EL (cell line): ENCODE results near the gene CASP8.
"Not testable (repeated sequence)": the region's sequence is repeated elsewhere in the genome, so short reads cannot be mapped to it uniquely, and the experiment has no call there.

Source experiments
- DNase-seq: peaks from one replicate; pipeline ENCODE4 v3.0.0-alpha.2; 2016

CASP8 gene

GRCh38 chr2:201271917-201272316 lies 11.6 kb downstream of the CASP8 start:
- DNase-seq = no peak

GRCh38 chr2:201273330-201273983 lies 13.1 kb downstream of the CASP8 start:
- DNase-seq = no peak

GRCh38 chr2:201275069-201275468 lies 14.7 kb downstream of the CASP8 start:
- no peak for DNase-seq

GRCh38 chr2:201275990-201276389 lies 15.7 kb downstream of the CASP8 start:
- DNase-seq = no peak

GRCh38 chr2:201276511-201276910 lies 16.2 kb downstream of the CASP8 start:
- DNase-seq = no peak

GRCh38 chr2:201279079-201279478 lies 18.7 kb downstream of the CASP8 start:
- DNase-seq = no peak

- DNase-seq = no peak
These were observed 20.1 kb downstream of the CASP8 start for GRCh38 chr2:201280191-201281040.

- DNase-seq = no peak
These were observed 25.2 kb downstream of the CASP8 start for GRCh38 chr2:201285499-201285898.

- not testable (repeated sequence) for DNase-seq
These were observed 30.3 kb downstream of the CASP8 start for GRCh38 chr2:201290457-201291148.

GRCh38 chr2:201298462-201299052 lies 38.2 kb downstream of the CASP8 start:
- DNase-seq = peak; percentile 30

GRCh38 chr2:201299929-201300328 lies 39.6 kb downstream of the CASP8 start:
- DNase-seq = not testable (repeated sequence)

- DNase-seq = no peak
These were observed 47.5 kb downstream of the CASP8 start for GRCh38 chr2:201307876-201308275.

- no peak for DNase-seq
These were observed 48.6 kb downstream of the CASP8 start for GRCh38 chr2:201308914-201309313.

- no peak for DNase-seq
These were observed 53.0 kb downstream of the CASP8 start for GRCh38 chr2:201313362-201313761.

- no peak for DNase-seq
These were observed 59.2 kb downstream of the CASP8 start for GRCh38 chr2:201319511-201319910.

GRCh38 chr2:201320257-201320656 lies 59.9 kb downstream of the CASP8 start:
- DNase-seq = no peak

- DNase-seq = no peak
These were observed 60.4 kb downstream of the CASP8 start for GRCh38 chr2:201320701-201321100.

- DNase-seq = no peak
These were observed 62.4 kb downstream of the CASP8 start for GRCh38 chr2:201322772-201323171.

GRCh38 chr2:201327678-201328077 lies 67.3 kb downstream of the CASP8 start:
- no peak for DNase-seq

- no peak for DNase-seq
These were observed 69.1 kb downstream of the CASP8 start for GRCh38 chr2:201329409-201329808.
